ENCODE data around the gene GTF2B.
"Not testable (repeated sequence)": the region's sequence is repeated elsewhere in the genome, so short reads cannot be mapped to it uniquely, and the experiment has no call there.

The GTF2B gene

GRCh38 chr1:88873737-88874349 lies 17.5 kb downstream of the GTF2B start:
- Mint-ChIP-seq H3K4me3 (no peak overlapping the region), H3K27me3 (no peaks in the 10 kb centered on the region), H3K9me3 (no peaks in the 10 kb centered on the region), H3K36me3 (ENCODE audit: low read depth) (peaks cover 10% of the 10 kb centered on the region), H3K4me1 (peaks cover 42% of the 10 kb centered on the region), H3K27ac (no peak overlapping the region)
- ATAC-seq, result no peak
- DNase-seq, result no peak

- H3K27ac Mint-ChIP-seq, ATAC-seq, DNase-seq, H3K4me3 Mint-ChIP-seq, H3K9me3 Mint-ChIP-seq, H3K27me3 Mint-ChIP-seq: not testable (repeated sequence)
- Mint-ChIP-seq H3K4me1 (peaks cover 62% of the 10 kb centered on the region), H3K36me3 (ENCODE audit: low read depth) (peaks cover 12% of the 10 kb centered on the region)
Observed at GRCh38 chr1:88869644-88870043, 21.7 kb downstream of the GTF2B start.

- Mint-ChIP-seq H3K27ac (peak overlapping the region; percentile 88), H3K4me3 (peak overlapping the region; percentile 56), H3K27me3 (no peaks in the 10 kb centered on the region), H3K4me1 (peaks cover 60% of the 10 kb centered on the region), H3K36me3 (ENCODE audit: low read depth) (peaks cover 19% of the 10 kb centered on the region), H3K9me3 (no peaks in the 10 kb centered on the region)
- ATAC-seq (peak; percentile 77), DNase-seq (no peak)
Observed at GRCh38 chr1:88867743-88868521, 23.4 kb downstream of the GTF2B start.

- no peaks in the 10 kb centered on the region for H3K9me3 Mint-ChIP-seq
- peak overlapping the region; percentile 60 for H3K27ac Mint-ChIP-seq
- no peak overlapping the region for H3K4me3 Mint-ChIP-seq
- peaks cover 12% of the 10 kb centered on the region for H3K4me1 Mint-ChIP-seq
- no peak for DNase-seq
- peaks cover 28% of the 10 kb centered on the region for H3K36me3 Mint-ChIP-seq (ENCODE audit: low read depth)
- ATAC-seq, result peak; percentile 59
- no peaks in the 10 kb centered on the region for H3K27me3 Mint-ChIP-seq
Observed at GRCh38 chr1:88851303-88852063, 39.9 kb downstream of the GTF2B start.

- Mint-ChIP-seq H3K4me1 (peaks cover 12% of the 10 kb centered on the region), H3K36me3 (ENCODE audit: low read depth) (peaks cover 10% of the 10 kb centered on the region), H3K27me3 (no peaks in the 10 kb centered on the region), H3K9me3 (no peaks in the 10 kb centered on the region), H3K4me3 (no peak overlapping the region), H3K27ac (no peak overlapping the region)
- DNase-seq (no peak), ATAC-seq (no peak)
Observed at GRCh38 chr1:88847643-88848042, 43.7 kb downstream of the GTF2B start.

GRCh38 chr1:88825721-88826120 lies 65.6 kb downstream of the GTF2B start:
- ATAC-seq (no peak), DNase-seq (no peak)
- Mint-ChIP-seq H3K9me3 (no peaks in the 10 kb centered on the region), H3K4me1 (no peaks in the 10 kb centered on the region), H3K4me3 (no peak overlapping the region), H3K27me3 (no peaks in the 10 kb centered on the region), H3K27ac (no peak overlapping the region), H3K36me3 (ENCODE audit: low read depth) (peaks cover 8% of the 10 kb centered on the region)

GRCh38 chr1:88819642-88820041 lies 71.7 kb downstream of the GTF2B start:
- H3K36me3 Mint-ChIP-seq (ENCODE audit: low read depth), result peaks cover 30% of the 10 kb centered on the region
- H3K4me1 Mint-ChIP-seq, H3K27me3 Mint-ChIP-seq, H3K4me3 Mint-ChIP-seq, H3K27ac Mint-ChIP-seq, DNase-seq, H3K9me3 Mint-ChIP-seq, ATAC-seq: not testable (repeated sequence)

- Mint-ChIP-seq H3K27ac (no peak overlapping the region), H3K4me3 (no peak overlapping the region), H3K9me3 (no peaks in the 10 kb centered on the region), H3K4me1 (no peaks in the 10 kb centered on the region), H3K36me3 (ENCODE audit: low read depth) (peaks cover 31% of the 10 kb centered on the region), H3K27me3 (no peaks in the 10 kb centered on the region)
- DNase-seq, result no peak
- no peak for ATAC-seq
Observed at GRCh38 chr1:88813471-88813870, 77.9 kb downstream of the GTF2B start.

GRCh38 chr1:88812366-88812765 lies 79.0 kb downstream of the GTF2B start:
- DNase-seq, result no peak
- Mint-ChIP-seq H3K4me1 (no peaks in the 10 kb centered on the region), H3K27ac (no peak overlapping the region), H3K9me3 (no peaks in the 10 kb centered on the region), H3K4me3 (no peak overlapping the region), H3K27me3 (no peaks in the 10 kb centered on the region), H3K36me3 (ENCODE audit: low read depth) (peaks cover 25% of the 10 kb centered on the region)
- no peak for ATAC-seq

- Mint-ChIP-seq H3K4me3 (no peak overlapping the region), H3K27ac (no peak overlapping the region)
- ATAC-seq, result no peak
Observed at GRCh38 chr1:88803444-88803843, 87.9 kb downstream of the GTF2B start.

GRCh38 chr1:88802950-88803349 lies 88.4 kb downstream of the GTF2B start:
- DNase-seq, result no peak
- Mint-ChIP-seq H3K36me3 (ENCODE audit: low read depth) (peaks cover 40% of the 10 kb centered on the region), H3K9me3 (no peaks in the 10 kb centered on the region), H3K27ac (peak overlapping the region; percentile 6), H3K4me1 (peaks cover 4% of the 10 kb centered on the region), H3K4me3 (no peak overlapping the region), H3K27me3 (no peaks in the 10 kb centered on the region)
- ATAC-seq, result no peak

More at GRCh38 chr1:88803444-88803843, 87.9 kb downstream of the GTF2B start:
- Mint-ChIP-seq H3K9me3 (no peaks in the 10 kb centered on the region), H3K36me3 (ENCODE audit: low read depth) (peaks cover 40% of the 10 kb centered on the region), H3K4me1 (peaks cover 4% of the 10 kb centered on the region), H3K27me3 (no peaks in the 10 kb centered on the region)
- DNase-seq, result no peak
